ENCODE results near the gene DHX35.

The DHX35 gene

GRCh38 chr20:39069976-39070375 lies 107.8 kb downstream of the DHX35 start:
- no peak for DNase-seq

GRCh38 chr20:39070484-39071231 lies 108.5 kb downstream of the DHX35 start:
- DNase-seq, result no peak

GRCh38 chr20:39072132-39072531 lies 110.0 kb downstream of the DHX35 start:
- DNase-seq, result no peak

- no peak for DNase-seq
Observed at GRCh38 chr20:39072653-39073052, 110.5 kb downstream of the DHX35 start.

GRCh38 chr20:39075731-39076130 lies 113.6 kb downstream of the DHX35 start:
- no peak for DNase-seq

GRCh38 chr20:39076958-39077357 lies 114.8 kb downstream of the DHX35 start:
- DNase-seq, result no peak

- DNase-seq, result no peak
Observed at GRCh38 chr20:39080326-39080725, 118.2 kb downstream of the DHX35 start.

GRCh38 chr20:39081255-39081654 lies 119.1 kb downstream of the DHX35 start:
- peak; percentile 65 to 78 for DNase-seq

- no peak for DNase-seq
Observed at GRCh38 chr20:39082622-39083398, 120.7 kb downstream of the DHX35 start.

- no peak for DNase-seq
Observed at GRCh38 chr20:39083761-39084160, 121.6 kb downstream of the DHX35 start.

GRCh38 chr20:39089029-39089428 lies 126.9 kb downstream of the DHX35 start:
- DNase-seq, result no peak
